NCI-H2081 (cell line): Measurements from ENCODE around the gene TPM1.

Experiments used
- DNase-seq, 2 experiments: peaks; one replicate each; lab custom pipeline; 2025; lab: John Stamatoyannopoulos, UW

TPM1 gene

GRCh38 chr15:63075015-63075983 is 32.8 kb downstream of the TPM1 start:
- no peak for DNase-seq

- no peak for DNase-seq
Measured at GRCh38 chr15:63075984-63076713, 33.6 kb downstream of the TPM1 start.

GRCh38 chr15:63076714-63077046 is 34.1 kb downstream of the TPM1 start:
- no peak for DNase-seq

- DNase-seq = no peak
Measured at GRCh38 chr15:63077952-63078351, 35.4 kb downstream of the TPM1 start.

GRCh38 chr15:63079947-63080626 is 37.5 kb downstream of the TPM1 start:
- no peak for DNase-seq

- DNase-seq = no peak
Measured at GRCh38 chr15:63080634-63081250, 38.2 kb downstream of the TPM1 start.

GRCh38 chr15:63082366-63082765 is 39.8 kb downstream of the TPM1 start:
- DNase-seq = no peak

- DNase-seq = no peak
Measured at GRCh38 chr15:63083044-63083443, 40.5 kb downstream of the TPM1 start.

GRCh38 chr15:63083541-63083940 is 41.0 kb downstream of the TPM1 start:
- no peak for DNase-seq

- no peak for DNase-seq
Measured at GRCh38 chr15:63084806-63085205, 42.3 kb downstream of the TPM1 start.

GRCh38 chr15:63085289-63085688 is 42.7 kb downstream of the TPM1 start:
- DNase-seq = no peak

GRCh38 chr15:63086271-63086670 is 43.7 kb downstream of the TPM1 start:
- no peak for DNase-seq

- no peak for DNase-seq
Measured at GRCh38 chr15:63086947-63087346, 44.4 kb downstream of the TPM1 start.

GRCh38 chr15:63088533-63089245 is 46.1 kb downstream of the TPM1 start:
- DNase-seq = no peak

- peak; percentile 27 to 46 for DNase-seq
Measured at GRCh38 chr15:63089260-63090043, 46.9 kb downstream of the TPM1 start.

- DNase-seq = no peak
Measured at GRCh38 chr15:63090472-63090871, 47.9 kb downstream of the TPM1 start.

GRCh38 chr15:63090887-63091286 is 48.3 kb downstream of the TPM1 start:
- no peak for DNase-seq

- no peak for DNase-seq
Measured at GRCh38 chr15:63091679-63092446, 49.3 kb downstream of the TPM1 start.

- DNase-seq = peak; percentile 67 to 78
Measured at GRCh38 chr15:63093486-63094205, 51.1 kb downstream of the TPM1 start.
